ENCODE data around the gene IGFL2. TPM values are rescaled to one million over a fixed set of nuclear protein-coding genes. Genes with fewer than 3 reads are reported as not detected.

The IGFL2 gene
- total and polyA plus RNA-seq, 2 experiments from 2014 or later, result not detected

DNA sequence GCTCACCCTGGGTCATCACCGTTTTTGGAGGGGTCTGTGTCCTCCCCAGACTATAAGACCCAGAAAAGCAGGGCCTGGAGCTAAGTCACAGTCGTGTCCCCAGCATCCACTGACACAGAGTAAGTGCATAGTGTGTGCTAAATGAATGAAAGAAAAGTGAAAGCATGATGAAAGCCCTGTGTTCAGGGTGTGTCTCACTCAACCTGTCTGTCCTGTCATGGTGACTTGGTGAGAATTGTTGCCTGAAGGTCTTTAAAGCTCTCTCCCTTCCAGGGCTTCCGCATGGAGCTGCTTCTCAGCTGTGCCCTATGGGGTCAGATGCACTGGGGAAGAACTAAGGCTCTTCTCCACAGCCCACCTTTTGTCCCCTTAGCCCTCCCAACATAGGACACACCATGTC lies 61.0 kb downstream of the IGFL2 start:
- in situ Hi-C loops (cut with MboI), result no loop called here

GRCh38 chr19:46209472-46209871 lies 61.4 kb downstream of the IGFL2 start:
- Histone ChIP-seq H3K4me3 (no peak overlapping the region), H3K4me2 (ENCODE audit: unreplicated experiment) (no peak overlapping the region), H3K79me2 (ENCODE audit: insufficient read depth) (no peaks in the 10 kb centered on the region), H3K36me3 (ENCODE audit: low read depth) (no peaks in the 10 kb centered on the region), H3K9ac (no peak overlapping the region), H3K4me1 (ENCODE audit: insufficient read depth) (0 out of 2 replicates have a peak, but pooled peaks cover 3% of the 10 kb centered on the region), H3F3A (ENCODE audit: insufficient read depth) (no peaks in the 10 kb centered on the region), H3K9me2 (ENCODE audit: insufficient read depth) (no peaks in the 10 kb centered on the region), H4K20me1 (ENCODE audit: insufficient read depth) (no peaks in the 10 kb centered on the region), H3K27ac (no peak overlapping the region), H2AFZ (no peak overlapping the region), H3K27me3 (replicated peaks; ENCODE audit: insufficient read depth) (peaks cover 66% of the 10 kb centered on the region), H3K9me3 (ENCODE audit: low read depth) (no peaks in the 10 kb centered on the region)
- TF ChIP-seq EZH2 (IDR thresholded peaks at IDR 0.05; ENCODE audit: insufficient read depth, poor library complexity, severe bottlenecking) (no peak), EZH2phosphoT487 (IDR thresholded peaks at IDR 0.05; ENCODE audit: insufficient read depth, low read depth) (no peak)
- in situ Hi-C loops (cut with MboI), result no loop called here
- DNase-seq, result no peak
- WGBS, 2 experiments (ENCODE audit: low coverage in 1 of 2, low lambda C conversion rate in 2 of 2, missing lambda C conversion rate in 2 of 2), result 55 to 60% methylated on average over 1 of the region's 1 CpG

More for the DNA sequence above, 61.0 kb downstream of the IGFL2 start:
- Histone ChIP-seq H3K9me3 (ENCODE audit: low read depth) (no peaks in the 10 kb centered on the region), H3K79me2 (ENCODE audit: insufficient read depth) (no peaks in the 10 kb centered on the region), H3K9ac (no peak overlapping the region), H2AFZ (no peak overlapping the region), H3K4me2 (ENCODE audit: unreplicated experiment) (no peak overlapping the region), H3F3A (ENCODE audit: insufficient read depth) (no peaks in the 10 kb centered on the region), H3K4me1 (ENCODE audit: insufficient read depth) (0 out of 2 replicates have a peak, but pooled peaks cover 3% of the 10 kb centered on the region), H3K36me3 (ENCODE audit: low read depth) (no peaks in the 10 kb centered on the region), H3K27me3 (replicated peaks; ENCODE audit: insufficient read depth) (peaks cover 65% of the 10 kb centered on the region), H3K9me2 (ENCODE audit: insufficient read depth) (no peaks in the 10 kb centered on the region), H3K4me3 (no peak overlapping the region), H4K20me1 (ENCODE audit: insufficient read depth) (no peaks in the 10 kb centered on the region), H3K27ac (no peak overlapping the region)
- TF ChIP-seq EZH2 (IDR thresholded peaks at IDR 0.05; ENCODE audit: insufficient read depth, poor library complexity, severe bottlenecking) (no peak), EZH2phosphoT487 (IDR thresholded peaks at IDR 0.05; ENCODE audit: insufficient read depth, low read depth) (no peak)
- 40 to 42% methylated on average over 3 of the region's 3 CpGs for WGBS, 2 experiments (ENCODE audit: low coverage in 1 of 2, low lambda C conversion rate in 2 of 2, missing lambda C conversion rate in 2 of 2)
- DNase-seq, result no peak

DNA sequence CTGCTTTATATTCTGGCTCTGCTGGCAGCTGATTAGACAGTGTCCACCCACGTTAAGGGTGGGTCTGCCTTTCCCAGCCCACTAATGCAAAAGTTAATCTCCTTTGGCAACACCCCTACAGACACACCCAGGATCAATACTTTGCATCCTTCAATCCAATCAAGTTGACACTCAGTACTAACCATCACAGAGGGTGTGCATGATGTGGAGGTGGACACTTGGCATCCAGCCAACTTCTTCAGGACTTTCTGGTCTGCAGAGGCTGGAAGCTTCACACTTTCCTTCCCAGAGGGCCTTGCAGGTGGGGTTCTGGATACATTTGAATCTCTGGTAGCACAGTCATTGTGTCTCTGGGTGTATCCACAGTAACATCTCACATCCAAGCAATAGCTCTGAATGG lies 62.6 kb downstream of the IGFL2 start:
- 0 to 10% methylated on average over 1 of the region's 1 CpG for WGBS, 2 experiments (ENCODE audit: low coverage in 1 of 2, low lambda C conversion rate in 2 of 2, missing lambda C conversion rate in 2 of 2)
- H3K9me3 ChIP-seq (ENCODE audit: low read depth), result no peaks in the 10 kb centered on the region
- TF ChIP-seq EZH2 (IDR thresholded peaks at IDR 0.05; ENCODE audit: insufficient read depth, poor library complexity, severe bottlenecking) (no peak), EZH2phosphoT487 (IDR thresholded peaks at IDR 0.05; ENCODE audit: insufficient read depth, low read depth) (no peak)
- H3K27ac ChIP-seq, result no peak overlapping the region
- in situ Hi-C loops (cut with MboI), result no loop called here
- H3K4me3 ChIP-seq, result no peak overlapping the region
- no peaks in the 10 kb centered on the region for H3K9me2 ChIP-seq (ENCODE audit: insufficient read depth)
- no peak for DNase-seq
- H3K4me1 ChIP-seq (ENCODE audit: insufficient read depth), result 0 out of 2 replicates have a peak, but pooled peaks cover 3% of the 10 kb centered on the region
- H3K36me3 ChIP-seq (ENCODE audit: low read depth), result no peaks in the 10 kb centered on the region
- no peak overlapping the region for H3K9ac ChIP-seq
- H4K20me1 ChIP-seq (ENCODE audit: insufficient read depth), result no peaks in the 10 kb centered on the region
- H3K4me2 ChIP-seq (ENCODE audit: unreplicated experiment), result no peak overlapping the region
- H3K79me2 ChIP-seq (ENCODE audit: insufficient read depth), result no peaks in the 10 kb centered on the region
- H3F3A ChIP-seq (ENCODE audit: insufficient read depth), result no peaks in the 10 kb centered on the region
- no peak overlapping the region for H2AFZ ChIP-seq
- peaks cover 56% of the 10 kb centered on the region for H3K27me3 ChIP-seq (replicated peaks; ENCODE audit: insufficient read depth)

Other genes starting within 250 kb of the IGFL2 start
- gene MYPOP, start 245.6 kb upstream of the IGFL2 start, total RNA-seq (2014; rRNA removed; shearing (Covaris generic)), result 3.5 and 7.7 TPM in 2 replicates
- 1.2 and 1.6 TPM in 2 replicates for gene MYPOP, start 245.6 kb upstream of the IGFL2 start, polyA plus RNA-seq (2016; fragmentation: Nextera tagmentation; extraction: Ambion mirVana)
- not detected in 2 replicates for gene NANOS2, start 233.5 kb upstream of the IGFL2 start, total RNA-seq (2014; rRNA removed; shearing (Covaris generic))
- gene NANOS2, start 233.5 kb upstream of the IGFL2 start, polyA plus RNA-seq (2016; fragmentation: Nextera tagmentation; extraction: Ambion mirVana), result not detected in 2 replicates
- gene NOVA2, start 174.4 kb upstream of the IGFL2 start, total RNA-seq (2014; rRNA removed; shearing (Covaris generic)), result not detected in 2 replicates
- gene NOVA2, start 174.4 kb upstream of the IGFL2 start, polyA plus RNA-seq (2016; fragmentation: Nextera tagmentation; extraction: Ambion mirVana), result not detected in 2 replicates
- gene CCDC61, start 152.8 kb upstream of the IGFL2 start, total RNA-seq (2014; rRNA removed; shearing (Covaris generic)), result 6.9 and 9.0 TPM in 2 replicates
- gene CCDC61, start 152.8 kb upstream of the IGFL2 start, polyA plus RNA-seq (2016; fragmentation: Nextera tagmentation; extraction: Ambion mirVana), result 1.6 and 2.6 TPM in 2 replicates
- gene PGLYRP1, start 125.2 kb upstream of the IGFL2 start, total RNA-seq (2014; rRNA removed; shearing (Covaris generic)), result not detected in 2 replicates
- not detected in 2 replicates for gene PGLYRP1, start 125.2 kb upstream of the IGFL2 start, polyA plus RNA-seq (2016; fragmentation: Nextera tagmentation; extraction: Ambion mirVana)
- gene IGFL4, start 107.2 kb upstream of the IGFL2 start, total RNA-seq (2014; rRNA removed; shearing (Covaris generic)), result not detected in 2 replicates
- gene IGFL4, start 107.2 kb upstream of the IGFL2 start, polyA plus RNA-seq (2016; fragmentation: Nextera tagmentation; extraction: Ambion mirVana), result not detected in 2 replicates
- gene IGFL3, start 23.6 kb upstream of the IGFL2 start, total RNA-seq (2014; rRNA removed; shearing (Covaris generic)), result not detected in 2 replicates
- gene IGFL3, start 23.6 kb upstream of the IGFL2 start, polyA plus RNA-seq (2016; fragmentation: Nextera tagmentation; extraction: Ambion mirVana), result not detected in 2 replicates
- gene IGFL1, start 81.5 kb downstream of the IGFL2 start, total RNA-seq (2014; rRNA removed; shearing (Covaris generic)), result not detected in 2 replicates
- not detected in 2 replicates for gene IGFL1, start 81.5 kb downstream of the IGFL2 start, polyA plus RNA-seq (2016; fragmentation: Nextera tagmentation; extraction: Ambion mirVana)
- not detected in 2 replicates for gene HIF3A, start 148.8 kb downstream of the IGFL2 start, total RNA-seq (2014; rRNA removed; shearing (Covaris generic))
- gene HIF3A, start 148.8 kb downstream of the IGFL2 start, polyA plus RNA-seq (2016; fragmentation: Nextera tagmentation; extraction: Ambion mirVana), result 0.20 and 0.27 TPM in 2 replicates
- 56.4 and 60.8 TPM in 2 replicates for gene PPP5C, start 198.8 kb downstream of the IGFL2 start, total RNA-seq (2014; rRNA removed; shearing (Covaris generic))
- gene PPP5C, start 198.8 kb downstream of the IGFL2 start, polyA plus RNA-seq (2016; fragmentation: Nextera tagmentation; extraction: Ambion mirVana), result 47.3 and 48.7 TPM in 2 replicates